HAP-1 (cell line): ENCODE data around the gene NCOA1.

ENCODE experiments used
- DNase-seq, 2 experiments: peaks; one replicate each; pipeline ENCODE4 v3.0.0-alpha.2; 2016 to 2020; ENCODE audit warnings: low spot score in 2 of 2
- H3K27me3 ChIP-seq: fragments of 250-450 bp; sonication (Bioruptor Pico); 2 replicates; pipeline ENCODE4 v1.5.1; 2020; ENCODE audit warnings: low read depth, mild to moderate bottlenecking, moderate library complexity
- H3K36me3 ChIP-seq: fragments of 250-450 bp; sonication (Bioruptor Pico); replicated peaks from 2 replicates; pipeline ENCODE4 v1.5.1; 2020; ENCODE audit warnings: mild to moderate bottlenecking
- H3K4me1 ChIP-seq: fragments of 250-450 bp; sonication (Bioruptor Pico); 2 replicates; pipeline ENCODE4 v1.5.1; 2020; ENCODE audit warnings: mild to moderate bottlenecking
- H3K4me3 ChIP-seq: fragments of 250-450 bp; sonication (Bioruptor Pico); 2 replicates; pipeline ENCODE4 v1.5.1; 2020; ENCODE audit warnings: mild to moderate bottlenecking, moderate library complexity
- H3K9me3 ChIP-seq: fragments of 250-450 bp; sonication (Bioruptor Pico); 2 replicates; pipeline ENCODE4 v1.5.1; 2020; ENCODE audit warnings: mild to moderate bottlenecking, moderate library complexity
- in situ Hi-C: fragments of 300-500 bp; cut with MboI; formaldehyde crosslinking; loops from 3 replicates; pipeline ENCODE4 v1.14.3; 2020; ENCODE audit warnings: low sequenced_read_pairs, inconsistent platforms, mixed read lengths

Gene NCOA1

GRCh38 chr2:24485197-24485596 is 5.9 kb upstream of the NCOA1 start:
- no peaks in the 10 kb centered on the region for H3K27me3 ChIP-seq
- H3K36me3 ChIP-seq: no peaks in the 10 kb centered on the region
- peaks cover 8% of the 10 kb centered on the region for H3K9me3 ChIP-seq
- H3K4me1 ChIP-seq: peaks cover 2% of the 10 kb centered on the region; the same call in 1 of the 2 replicates
- no peak overlapping the region for H3K4me3 ChIP-seq
- in situ Hi-C loops: no loop called here
- no peak for DNase-seq

- peaks cover 6% of the 10 kb centered on the region; the same call in 1 of the 2 replicates for H3K4me1 ChIP-seq
- H3K9me3 ChIP-seq: peaks cover 5% of the 10 kb centered on the region; the same call in 1 of the 2 replicates
- no peak for DNase-seq
- H3K4me3 ChIP-seq: no peak overlapping the region
- in situ Hi-C loops: no loop called here
- no peaks in the 10 kb centered on the region for H3K36me3 ChIP-seq
- no peaks in the 10 kb centered on the region for H3K27me3 ChIP-seq
These were observed 4.3 kb upstream of the NCOA1 start for GRCh38 chr2:24486636-24487205.

GRCh38 chr2:24489465-24490180 is 1.4 kb upstream of the NCOA1 start:
- in situ Hi-C loops: no loop called here
- Histone ChIP-seq H3K4me1 (peaks cover 21% of the 10 kb centered on the region), H3K27me3 (no peaks in the 10 kb centered on the region), H3K36me3 (no peaks in the 10 kb centered on the region), H3K9me3 (no peaks in the 10 kb centered on the region), H3K4me3 (no peak overlapping the region)
- DNase-seq: no peak

GRCh38 chr2:24490181-24490689 is 819 bp upstream of the NCOA1 start:
- Histone ChIP-seq H3K9me3 (no peaks in the 10 kb centered on the region), H3K36me3 (no peaks in the 10 kb centered on the region), H3K4me3 (peak overlapping the region; percentile 38), H3K4me1 (peaks cover 21% of the 10 kb centered on the region), H3K27me3 (no peaks in the 10 kb centered on the region)
- DNase-seq: peak in 1 of 2 experiments; percentile 22
- in situ Hi-C loops: no loop called here

- Histone ChIP-seq H3K4me1 (peaks cover 21% of the 10 kb centered on the region), H3K27me3 (no peaks in the 10 kb centered on the region), H3K36me3 (no peaks in the 10 kb centered on the region), H3K9me3 (no peaks in the 10 kb centered on the region), H3K4me3 (peak overlapping the region; percentile 65)
- in situ Hi-C loops: no loop called here
- DNase-seq: peak; percentile 39 to 70
These were observed 727 bp downstream of the NCOA1 start for GRCh38 chr2:24491542-24492420.

GRCh38 chr2:24492421-24493279 is 1.6 kb downstream of the NCOA1 start:
- in situ Hi-C loops: no loop called here
- no peaks in the 10 kb centered on the region for H3K36me3 ChIP-seq
- DNase-seq: peak in 1 of 2 experiments; percentile 13
- H3K9me3 ChIP-seq: no peaks in the 10 kb centered on the region
- H3K4me3 ChIP-seq: peak overlapping the region; percentile 65
- peaks cover 21% of the 10 kb centered on the region for H3K4me1 ChIP-seq
- H3K27me3 ChIP-seq: no peaks in the 10 kb centered on the region

GRCh38 chr2:24493713-24494112 is 2.7 kb downstream of the NCOA1 start:
- Histone ChIP-seq H3K36me3 (no peaks in the 10 kb centered on the region), H3K27me3 (no peaks in the 10 kb centered on the region), H3K9me3 (no peaks in the 10 kb centered on the region), H3K4me1 (peaks cover 23% of the 10 kb centered on the region), H3K4me3 (no peak overlapping the region)
- no peak for DNase-seq
- in situ Hi-C loops: no loop called here

GRCh38 chr2:24494410-24494809 is 3.4 kb downstream of the NCOA1 start:
- Histone ChIP-seq H3K36me3 (no peaks in the 10 kb centered on the region), H3K4me1 (peaks cover 23% of the 10 kb centered on the region), H3K4me3 (no peak overlapping the region), H3K27me3 (no peaks in the 10 kb centered on the region), H3K9me3 (no peaks in the 10 kb centered on the region)
- in situ Hi-C loops: no loop called here
- no peak for DNase-seq

- DNase-seq: no peak
- Histone ChIP-seq H3K4me3 (no peak overlapping the region), H3K36me3 (no peaks in the 10 kb centered on the region), H3K4me1 (peaks cover 18% of the 10 kb centered on the region), H3K27me3 (no peaks in the 10 kb centered on the region), H3K9me3 (no peaks in the 10 kb centered on the region)
- in situ Hi-C loops: no loop called here
These were observed 4.4 kb downstream of the NCOA1 start for GRCh38 chr2:24495451-24495850.

GRCh38 chr2:24496959-24497358 is 5.9 kb downstream of the NCOA1 start:
- in situ Hi-C loops: no loop called here
- H3K27me3 ChIP-seq: no peaks in the 10 kb centered on the region
- H3K4me3 ChIP-seq: no peak overlapping the region
- no peaks in the 10 kb centered on the region for H3K9me3 ChIP-seq
- DNase-seq: no peak
- H3K4me1 ChIP-seq: peaks cover 17% of the 10 kb centered on the region
- no peaks in the 10 kb centered on the region for H3K36me3 ChIP-seq

GRCh38 chr2:24497685-24498084 is 6.6 kb downstream of the NCOA1 start:
- H3K4me1 ChIP-seq: peaks cover 13% of the 10 kb centered on the region
- in situ Hi-C loops: no loop called here

GRCh38 chr2:24498121-24498520 is 7.1 kb downstream of the NCOA1 start:
- Histone ChIP-seq H3K4me1 (peaks cover 10% of the 10 kb centered on the region), H3K36me3 (no peaks in the 10 kb centered on the region), H3K4me3 (no peak overlapping the region), H3K9me3 (no peaks in the 10 kb centered on the region), H3K27me3 (no peaks in the 10 kb centered on the region)
- in situ Hi-C loops: no loop called here
- no peak for DNase-seq

More at GRCh38 chr2:24497685-24498084, 6.6 kb downstream of the NCOA1 start:
- Histone ChIP-seq H3K36me3 (no peaks in the 10 kb centered on the region), H3K4me3 (no peak overlapping the region), H3K9me3 (no peaks in the 10 kb centered on the region), H3K27me3 (no peaks in the 10 kb centered on the region)
- DNase-seq: no peak

- Histone ChIP-seq H3K27me3 (no peaks in the 10 kb centered on the region), H3K36me3 (no peaks in the 10 kb centered on the region), H3K4me3 (no peak overlapping the region), H3K4me1 (peaks cover 3% of the 10 kb centered on the region; the same call in 1 of the 2 replicates), H3K9me3 (no peaks in the 10 kb centered on the region)
- DNase-seq: no peak
- in situ Hi-C loops: no loop called here
These were observed 10.8 kb downstream of the NCOA1 start for GRCh38 chr2:24501813-24502212.
